ENCODE data around the gene NPDC1.

NPDC1 gene

DNA sequence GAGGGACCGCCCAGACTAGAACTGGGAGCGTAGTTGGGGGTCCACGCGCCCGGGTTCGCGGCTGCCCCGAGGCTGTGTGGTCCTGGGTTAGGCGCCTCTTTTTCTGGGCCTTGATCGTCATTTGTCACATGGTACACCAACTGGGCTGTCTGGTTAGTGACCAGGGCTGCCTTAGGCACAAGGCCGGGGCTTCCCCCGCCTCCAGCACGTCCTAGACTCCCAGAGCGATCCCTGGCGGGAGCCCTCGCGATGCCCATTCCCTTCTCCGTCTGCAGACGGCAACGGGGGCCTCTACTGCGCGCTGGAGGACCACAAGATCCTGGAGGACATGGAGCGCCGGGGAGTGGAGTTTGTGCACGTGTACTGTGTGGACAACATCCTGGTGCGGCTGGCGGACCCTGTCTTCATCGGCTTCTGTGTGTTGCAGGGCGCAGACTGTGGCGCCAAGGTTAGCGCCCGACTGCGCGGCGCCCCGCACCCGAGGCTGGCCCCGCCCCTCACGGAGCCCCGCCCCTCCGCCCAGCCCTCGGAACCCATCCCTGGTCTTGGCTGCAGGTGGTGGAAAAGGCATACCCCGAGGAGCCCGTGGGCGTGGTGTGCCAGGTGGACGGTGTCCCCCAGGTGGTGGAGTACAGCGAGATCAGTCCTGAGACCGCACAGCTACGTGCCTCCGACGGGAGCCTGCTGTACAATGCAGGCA is 32.9 kb upstream of the NPDC1 start:
- TF ChIP-seq GATA3 (IDR thresholded peaks at IDR 0.05; ENCODE audit: low read depth, low read length) (no peak), GATA2 (IDR thresholded peaks at IDR 0.05; ENCODE audit: low read depth, low read length) (no peak)

DNA sequence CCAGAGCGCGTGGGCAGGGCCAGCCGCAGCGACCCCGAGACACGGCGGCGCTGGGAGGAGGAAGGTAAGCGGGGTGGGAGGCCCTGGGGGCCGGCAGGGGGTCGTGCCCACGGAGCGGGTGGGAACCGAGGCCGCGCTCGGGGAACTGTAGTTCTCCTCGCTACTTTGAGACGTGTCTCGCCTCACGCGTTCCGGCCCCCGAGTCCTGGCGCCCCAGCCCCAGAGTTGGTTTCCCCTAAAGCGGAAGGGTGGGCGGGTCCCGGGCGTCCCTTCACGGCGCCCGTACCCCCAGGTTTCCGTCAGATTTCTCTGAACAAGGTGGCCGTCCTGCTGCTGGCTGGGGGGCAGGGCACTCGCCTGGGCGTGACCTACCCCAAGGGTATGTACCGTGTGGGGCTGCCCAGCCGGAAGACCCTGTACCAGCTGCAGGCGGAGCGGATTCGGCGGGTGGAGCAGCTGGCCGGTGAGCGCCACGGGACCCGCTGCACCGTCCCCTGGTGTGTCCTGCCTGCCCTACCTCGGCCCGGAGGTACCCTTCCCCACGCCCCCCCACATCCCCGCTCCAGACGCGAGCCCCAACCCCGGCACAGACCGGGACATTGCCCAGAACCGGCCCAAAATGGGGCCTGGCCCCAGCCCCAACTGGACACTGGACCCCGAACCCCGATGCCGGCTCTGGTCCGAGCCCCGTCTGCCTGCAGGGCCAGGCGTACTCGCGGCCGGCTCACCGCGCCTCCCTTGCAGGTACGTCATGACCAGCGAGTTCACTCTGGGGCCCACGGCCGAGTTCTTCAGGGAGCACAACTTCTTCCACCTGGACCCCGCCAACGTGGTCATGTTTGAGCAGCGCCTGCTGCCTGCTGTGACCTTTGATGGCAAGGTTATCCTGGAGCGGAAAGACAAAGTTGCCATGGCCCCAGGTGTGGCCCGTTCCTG is 32.0 kb upstream of the NPDC1 start:
- no peak for TF ChIP-seq GATA3 (IDR thresholded peaks at IDR 0.05; ENCODE audit: low read depth, low read length)

DNA sequence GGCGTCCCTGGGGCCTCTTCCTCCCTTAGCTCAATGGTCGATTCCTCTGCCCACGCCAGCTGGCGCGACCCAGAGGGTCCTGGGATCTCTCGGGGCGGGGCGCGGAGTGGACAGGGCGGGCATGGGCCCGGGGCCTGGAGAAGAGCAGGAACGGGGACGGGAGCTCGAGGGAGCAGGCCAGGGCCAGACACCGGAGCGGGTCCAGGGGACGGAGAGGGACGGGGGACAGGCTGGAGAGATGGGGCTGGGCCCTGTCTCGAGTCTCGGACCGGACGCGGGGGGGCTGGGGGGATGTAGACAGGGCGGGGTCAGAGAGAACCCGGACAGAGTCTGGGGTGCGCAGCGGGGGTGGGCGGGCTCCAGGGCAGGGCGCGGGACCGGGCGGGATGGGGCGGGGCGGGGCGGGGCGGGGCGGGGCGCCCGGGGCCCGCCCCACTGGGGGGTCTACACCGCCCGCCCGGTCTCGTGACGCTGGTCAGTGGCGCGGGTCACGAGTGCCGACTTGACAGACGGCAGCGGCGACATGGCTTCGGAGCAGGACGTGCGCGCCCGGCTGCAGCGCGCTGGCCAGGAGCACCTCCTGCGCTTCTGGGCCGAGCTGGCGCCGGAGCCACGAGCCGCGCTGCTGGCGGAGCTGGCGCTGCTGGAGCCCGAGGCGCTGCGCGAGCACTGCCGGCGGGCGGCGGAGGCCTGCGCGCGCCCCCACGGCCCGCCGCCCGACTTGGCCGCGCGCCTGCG is 31.2 kb upstream of the NPDC1 start, which contains the start of gene UAP1L1:
Gene UAP1L1 (plus strand): TSS at position 508 of the 738 bp plus-strand sequence. CDS start 16 bp downstream, at position 524.
- no peak for TF ChIP-seq GATA2 (IDR thresholded peaks at IDR 0.05; ENCODE audit: low read depth, low read length)
- TF ChIP-seq GATA3 (IDR thresholded peaks at IDR 0.05; ENCODE audit: low read depth, low read length) = no peak

DNA sequence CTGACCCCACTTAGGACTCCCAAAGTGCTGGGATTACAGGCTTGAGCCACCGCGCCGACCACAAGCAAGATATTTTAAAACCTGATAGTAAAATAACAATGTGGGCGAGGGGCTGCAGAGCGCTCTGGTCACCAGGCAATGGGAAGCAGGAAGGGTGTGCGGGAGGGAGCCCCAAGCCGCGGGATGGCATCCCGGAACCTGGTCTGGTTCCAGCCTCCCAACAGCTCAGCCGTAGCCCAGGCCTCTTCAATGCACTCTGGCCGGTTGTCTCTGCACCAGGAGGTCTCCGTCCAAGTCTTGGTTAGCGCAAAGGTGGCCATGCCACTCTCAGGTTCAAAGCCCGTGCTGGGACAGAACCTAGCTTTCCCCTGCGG is 30.6 kb upstream of the NPDC1 start:
- no peak for TF ChIP-seq GATA3 (IDR thresholded peaks at IDR 0.05; ENCODE audit: low read depth, low read length)

DNA sequence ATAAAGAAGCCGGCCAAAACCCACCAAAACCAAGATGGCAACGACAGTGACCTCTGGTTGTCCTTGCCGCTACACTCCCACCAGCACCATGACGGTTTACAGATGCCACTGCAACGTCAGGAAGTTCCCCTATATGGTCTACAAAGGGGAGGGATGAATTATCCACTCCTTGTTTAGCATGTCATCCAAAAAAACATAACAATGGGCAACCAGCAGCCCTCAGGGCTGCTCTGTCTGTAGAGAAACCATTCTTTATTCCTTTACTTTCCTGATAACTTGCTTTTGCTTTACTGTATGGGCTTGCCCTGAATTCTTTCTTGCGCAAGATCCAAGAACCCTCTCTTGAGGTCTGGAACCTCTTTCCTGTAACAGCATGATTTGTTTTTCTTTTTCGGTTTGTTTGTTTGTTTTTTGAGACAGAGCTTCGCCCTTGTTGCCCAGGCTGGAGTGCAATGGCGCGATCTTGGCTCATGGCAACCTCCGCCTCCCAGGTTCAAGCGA is 29.3 kb upstream of the NPDC1 start:
- TF ChIP-seq GATA2 (IDR thresholded peaks at IDR 0.05; ENCODE audit: low read depth, low read length) = no peak
- no peak for TF ChIP-seq GATA3 (IDR thresholded peaks at IDR 0.05; ENCODE audit: low read depth, low read length)

DNA sequence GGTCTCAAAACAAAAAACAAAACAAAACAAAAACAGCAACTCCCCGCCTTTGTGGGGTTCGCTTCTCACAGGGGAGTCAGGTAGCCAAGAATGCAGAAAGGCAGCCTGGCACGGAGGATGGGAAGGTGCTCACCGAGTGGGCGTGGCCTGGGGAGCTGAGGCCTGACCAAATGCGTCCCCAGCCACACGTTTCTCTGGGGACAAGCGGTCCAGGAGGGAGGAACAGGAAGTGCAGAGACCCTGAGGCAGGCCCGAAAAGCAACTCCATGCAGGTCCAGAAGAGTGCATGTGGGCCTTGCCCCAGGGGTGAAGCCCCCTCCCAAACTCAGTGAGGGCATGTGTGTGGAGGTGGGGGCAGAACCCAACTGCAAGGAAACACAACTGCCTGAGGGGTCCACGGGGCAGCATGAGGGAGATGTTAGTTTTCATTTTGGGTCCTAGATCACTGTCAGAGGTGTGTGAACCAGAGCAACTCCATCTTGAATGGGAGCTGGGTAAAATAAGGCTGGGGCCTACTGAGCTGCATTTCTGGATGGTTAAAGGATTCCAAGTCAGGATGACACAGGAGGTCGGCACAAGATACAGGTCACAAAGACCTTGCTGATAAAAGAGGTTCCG is 28.8 kb upstream of the NPDC1 start:
- TF ChIP-seq GATA3 (IDR thresholded peaks at IDR 0.05; ENCODE audit: low read depth, low read length) = no peak
- TF ChIP-seq GATA2 (IDR thresholded peaks at IDR 0.05; ENCODE audit: low read depth, low read length) = no peak

DNA sequence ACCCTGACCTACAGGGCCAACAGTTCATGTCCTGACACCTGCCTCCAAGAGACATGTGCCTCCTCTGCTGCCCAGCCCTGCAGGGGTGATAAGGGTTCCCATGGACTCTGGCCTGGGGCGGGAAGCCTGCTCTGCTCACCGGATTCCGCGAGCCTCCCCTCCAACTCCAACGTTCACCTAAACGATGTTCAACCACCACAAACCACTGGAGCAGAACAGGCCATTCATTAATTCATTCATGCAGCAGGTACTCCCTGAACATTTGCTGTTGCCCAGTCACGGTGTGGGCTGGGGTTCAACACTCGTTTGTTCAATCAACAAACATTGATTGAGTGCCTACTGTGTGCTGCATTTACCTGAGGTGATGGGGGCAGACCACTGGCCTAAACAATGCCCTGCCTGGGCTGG is 28.0 kb upstream of the NPDC1 start:
- TF ChIP-seq GATA2 (IDR thresholded peaks at IDR 0.05; ENCODE audit: low read depth, low read length) (no peak), GATA3 (IDR thresholded peaks at IDR 0.05; ENCODE audit: low read depth, low read length) (no peak)

DNA sequence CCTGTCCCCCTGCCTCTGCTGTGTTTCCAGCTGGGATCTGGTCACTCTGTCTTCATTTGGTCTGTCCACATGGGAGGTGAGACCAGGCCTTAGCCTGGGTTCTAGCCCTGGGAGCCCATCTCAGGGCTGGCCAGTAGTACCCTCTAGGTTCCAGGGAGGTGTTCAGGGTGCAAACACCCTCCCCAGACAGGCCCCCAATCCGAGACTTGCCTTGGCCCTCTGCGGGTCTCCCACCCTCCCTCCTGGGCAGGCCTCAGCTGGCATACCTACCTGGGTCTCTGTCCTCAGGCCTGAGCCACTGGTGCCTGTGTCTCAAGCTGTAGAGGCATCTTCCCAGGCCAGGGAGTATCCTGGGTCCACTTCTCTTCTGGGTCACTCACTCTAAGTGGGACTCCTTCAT is 25.3 kb upstream of the NPDC1 start:
- TF ChIP-seq GATA2 (IDR thresholded peaks at IDR 0.05; ENCODE audit: low read depth, low read length) (no peak), GATA3 (IDR thresholded peaks at IDR 0.05; ENCODE audit: low read depth, low read length) (no peak)

DNA sequence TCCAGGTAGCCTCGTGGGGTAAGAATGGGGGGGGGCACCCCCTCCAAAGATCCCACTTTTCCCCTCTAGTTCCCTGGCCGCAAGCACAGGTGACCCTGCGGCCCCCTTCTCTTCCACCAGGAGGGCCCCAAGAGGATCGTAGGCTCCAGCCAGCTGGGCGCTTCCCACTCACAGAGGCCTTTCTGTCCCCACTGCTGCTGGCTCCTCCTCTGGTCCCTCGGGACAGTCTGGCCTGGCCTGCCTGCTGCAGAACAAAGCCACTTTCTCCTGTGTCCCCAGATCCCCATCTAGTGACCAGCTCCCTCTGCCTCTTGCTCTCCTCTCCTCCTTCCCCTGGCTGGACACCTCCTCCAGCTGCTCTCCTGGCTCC is 24.9 kb upstream of the NPDC1 start:
- no peak for TF ChIP-seq GATA2 (IDR thresholded peaks at IDR 0.05; ENCODE audit: low read depth, low read length)
- no peak for TF ChIP-seq GATA3 (IDR thresholded peaks at IDR 0.05; ENCODE audit: low read depth, low read length)

DNA sequence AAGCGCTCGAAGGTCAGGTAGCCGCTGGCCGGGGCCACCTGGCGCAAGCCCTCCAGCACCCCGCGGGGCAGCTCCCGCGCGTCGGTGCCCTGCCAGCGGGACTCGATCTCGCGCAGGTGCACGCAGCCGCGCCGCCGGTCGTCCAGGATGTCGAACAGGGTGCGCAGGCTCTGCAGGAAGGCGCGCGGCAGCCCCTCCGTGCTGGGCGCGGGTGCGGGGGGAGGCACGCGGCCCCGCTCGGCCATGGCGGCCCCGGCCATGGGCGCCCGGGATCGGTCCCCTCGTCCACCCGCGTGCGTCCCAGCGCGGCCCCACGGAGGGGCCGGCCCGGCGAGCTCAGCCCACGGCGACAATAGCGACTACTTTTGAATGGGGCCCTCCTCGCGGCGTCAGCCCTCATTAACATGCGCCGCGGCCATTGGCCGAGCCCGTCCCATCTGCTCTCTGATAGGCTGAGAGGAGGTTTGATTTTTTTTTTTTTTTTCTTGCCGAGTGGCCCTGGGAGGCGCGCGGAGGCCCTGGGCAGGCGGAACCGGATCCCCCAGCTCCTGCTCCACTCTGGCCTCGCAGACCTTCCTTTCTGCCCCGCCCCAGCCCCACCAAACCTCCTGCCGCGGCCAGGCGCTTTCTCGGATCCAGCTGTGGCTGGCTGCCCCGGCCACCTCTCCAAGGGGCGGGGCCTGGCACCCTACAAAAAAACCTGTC is 24.4 kb upstream of the NPDC1 start, which contains the start of gene SAPCD2:
Gene SAPCD2 (minus strand): TSS at position 357 of the 705 bp plus-strand sequence. CDS start 97 bp downstream, at position 260.
- no peak for TF ChIP-seq GATA2 (IDR thresholded peaks at IDR 0.05; ENCODE audit: low read depth, low read length)
- no peak for TF ChIP-seq GATA3 (IDR thresholded peaks at IDR 0.05; ENCODE audit: low read depth, low read length)

DNA sequence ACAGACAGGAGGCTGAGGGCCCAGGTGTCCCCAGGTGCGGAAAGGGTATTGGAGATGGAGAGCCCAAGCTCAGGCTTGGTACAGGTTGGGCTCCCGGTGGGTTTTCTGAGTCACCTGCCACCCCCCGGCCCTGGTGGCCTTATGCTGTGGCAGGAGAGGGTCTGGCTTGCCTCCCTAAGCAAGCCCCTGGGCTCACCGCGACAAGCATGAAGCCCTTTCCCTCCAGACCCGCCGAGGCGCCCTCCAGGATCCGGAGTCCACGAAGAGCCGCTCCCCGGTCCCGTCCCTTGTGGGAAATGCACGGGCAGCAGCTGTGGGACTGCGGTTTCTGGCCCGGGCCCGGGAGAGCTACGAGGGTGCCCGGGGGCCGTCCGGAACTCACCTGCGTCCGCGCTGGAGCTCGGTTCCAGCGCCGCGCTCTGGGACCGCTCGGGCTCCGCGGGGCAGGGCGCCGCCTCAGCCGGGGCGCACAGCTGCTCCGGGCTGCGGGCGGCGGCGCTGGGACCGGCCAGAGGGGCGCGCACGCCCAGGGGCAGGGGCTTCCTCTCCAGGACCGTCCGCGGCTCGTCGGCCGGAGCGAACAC is 23.6 kb upstream of the NPDC1 start:
- TF ChIP-seq GATA2 (IDR thresholded peaks at IDR 0.05; ENCODE audit: low read depth, low read length) (no peak), GATA3 (IDR thresholded peaks at IDR 0.05; ENCODE audit: low read depth, low read length) (no peak)

DNA sequence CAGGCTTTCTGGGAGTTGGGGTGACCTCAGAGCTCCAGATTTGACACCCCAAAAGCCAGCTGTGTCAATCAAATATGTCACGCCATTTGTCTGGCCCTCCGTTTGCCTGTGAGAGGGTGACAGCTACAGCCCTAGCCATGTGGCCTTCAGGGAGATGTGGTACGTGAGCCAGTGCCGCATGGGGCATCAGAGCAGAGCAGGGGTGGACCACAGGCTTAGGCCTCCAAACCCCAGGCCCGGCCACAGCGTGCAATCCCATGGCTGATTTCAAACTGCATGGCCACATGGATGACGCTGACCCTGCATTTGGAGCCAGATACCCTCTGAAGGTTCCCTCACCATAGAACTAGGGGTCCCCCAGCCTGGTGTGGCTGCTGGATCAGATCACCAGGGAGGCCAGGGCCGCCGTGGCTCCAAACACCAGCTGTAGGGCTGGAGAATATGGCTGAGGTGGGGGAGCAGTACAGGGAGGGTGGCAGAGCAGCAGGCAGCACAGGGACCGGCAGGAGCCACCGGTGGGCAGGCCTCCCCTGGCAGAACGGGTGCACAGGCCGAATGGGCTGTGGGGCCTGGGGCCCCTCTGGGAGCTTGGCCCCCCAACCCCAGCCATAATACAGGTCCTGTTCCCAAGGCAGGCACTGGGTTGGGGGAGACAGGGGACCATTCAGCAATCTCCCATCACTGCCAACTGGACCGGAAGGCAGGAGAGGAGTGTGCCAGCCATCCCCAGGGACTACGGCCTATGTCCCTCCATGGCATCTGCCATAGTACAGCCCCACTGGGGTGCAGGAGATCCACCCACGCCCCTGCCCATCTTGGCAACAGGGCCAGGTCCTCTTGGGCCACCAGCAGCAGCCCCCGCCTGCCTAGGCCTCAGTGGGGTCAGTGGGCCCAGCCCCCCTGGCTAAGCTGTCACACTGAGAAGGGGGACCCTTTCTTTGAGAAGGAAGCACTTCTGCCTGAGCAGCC is 22.8 kb upstream of the NPDC1 start:
- TF ChIP-seq GATA3 (IDR thresholded peaks at IDR 0.05; ENCODE audit: low read depth, low read length) (no peak), GATA2 (IDR thresholded peaks at IDR 0.05; ENCODE audit: low read depth, low read length) (no peak)
